ENCODE results near the gene C11orf91.
A peak's percentile ranks its signal among the peaks of the same experiment; 100 is the strongest.

The C11orf91 gene

DNA sequence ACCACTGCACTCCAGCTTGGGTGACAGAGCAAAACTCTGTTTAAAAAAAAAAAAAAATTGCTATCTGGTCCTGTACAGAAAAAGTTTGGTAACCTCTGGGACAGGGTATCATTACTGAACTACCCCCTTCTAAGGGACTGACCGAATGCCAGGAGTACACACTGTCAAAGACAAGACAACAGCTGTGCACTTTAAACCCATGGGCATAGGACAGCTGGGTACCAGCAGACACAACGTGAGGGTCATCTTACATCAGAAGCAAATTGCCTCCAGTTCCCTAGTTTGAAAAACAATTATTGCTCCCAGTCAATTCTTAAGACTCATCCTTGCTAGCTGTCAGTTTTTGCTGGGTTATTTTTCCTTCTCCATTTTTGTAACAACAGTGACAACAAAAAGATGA lies 17.8 kb upstream of the C11orf91 start:
- no peak overlapping the region for H3K27ac ChIP-seq
- no peaks in the 10 kb centered on the region for H3K27me3 ChIP-seq (replicated peaks)
- TF ChIP-seq, protein P1, sequence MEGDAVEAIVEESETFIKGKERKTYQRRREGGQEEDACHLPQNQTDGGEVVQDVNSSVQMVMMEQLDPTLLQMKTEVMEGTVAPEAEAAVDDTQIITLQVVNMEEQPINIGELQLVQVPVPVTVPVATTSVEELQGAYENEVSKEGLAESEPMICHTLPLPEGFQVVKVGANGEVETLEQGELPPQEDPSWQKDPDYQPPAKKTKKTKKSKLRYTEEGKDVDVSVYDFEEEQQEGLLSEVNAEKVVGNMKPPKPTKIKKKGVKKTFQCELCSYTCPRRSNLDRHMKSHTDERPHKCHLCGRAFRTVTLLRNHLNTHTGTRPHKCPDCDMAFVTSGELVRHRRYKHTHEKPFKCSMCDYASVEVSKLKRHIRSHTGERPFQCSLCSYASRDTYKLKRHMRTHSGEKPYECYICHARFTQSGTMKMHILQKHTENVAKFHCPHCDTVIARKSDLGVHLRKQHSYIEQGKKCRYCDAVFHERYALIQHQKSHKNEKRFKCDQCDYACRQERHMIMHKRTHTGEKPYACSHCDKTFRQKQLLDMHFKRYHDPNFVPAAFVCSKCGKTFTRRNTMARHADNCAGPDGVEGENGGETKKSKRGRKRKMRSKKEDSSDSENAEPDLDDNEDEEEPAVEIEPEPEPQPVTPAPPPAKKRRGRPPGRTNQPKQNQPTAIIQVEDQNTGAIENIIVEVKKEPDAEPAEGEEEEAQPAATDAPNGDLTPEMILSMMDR (IDR thresholded peaks at IDR 0.05; ENCODE audit: low read depth, low read length, missing control alignments): no peak
- DNase-seq: no peak
- no peak overlapping the region for H3K4me3 ChIP-seq (ENCODE audit: low read depth, low read length)
- in situ Hi-C loops (cut with HindIII; ENCODE audit: low pct_ligation_motif_present, low sequenced_read_pairs): no loop called here
- H3K36me3 ChIP-seq (replicated peaks): peaks cover 83% of the 10 kb centered on the region

GRCh38 chr11:33716243-33716642 lies 15.6 kb upstream of the C11orf91 start:
- Histone ChIP-seq H3K27me3 (replicated peaks) (no peaks in the 10 kb centered on the region), H3K27ac (no peak overlapping the region), H3K4me3 (ENCODE audit: low read depth, low read length) (no peak overlapping the region), H3K36me3 (replicated peaks) (peaks cover 89% of the 10 kb centered on the region)
- TF ChIP-seq, protein P1 (IDR thresholded peaks at IDR 0.05; ENCODE audit: low read depth, low read length, missing control alignments): peak; percentile 44
- no peak for DNase-seq
- in situ Hi-C loops (cut with HindIII; ENCODE audit: low pct_ligation_motif_present, low sequenced_read_pairs): no loop called here

- DNase-seq: no peak
- TF ChIP-seq, protein P1 (IDR thresholded peaks at IDR 0.05; ENCODE audit: low read depth, low read length, missing control alignments): no peak
- no peaks in the 10 kb centered on the region for H3K27me3 ChIP-seq (replicated peaks)
- no peak overlapping the region for H3K27ac ChIP-seq
- H3K36me3 ChIP-seq (replicated peaks): peaks cover 84% of the 10 kb centered on the region
- no peak overlapping the region for H3K4me3 ChIP-seq (ENCODE audit: low read depth, low read length)
- in situ Hi-C loops (cut with HindIII; ENCODE audit: low pct_ligation_motif_present, low sequenced_read_pairs): no loop called here
These were observed 13.3 kb upstream of the C11orf91 start for GRCh38 chr11:33713856-33714398.

DNA sequence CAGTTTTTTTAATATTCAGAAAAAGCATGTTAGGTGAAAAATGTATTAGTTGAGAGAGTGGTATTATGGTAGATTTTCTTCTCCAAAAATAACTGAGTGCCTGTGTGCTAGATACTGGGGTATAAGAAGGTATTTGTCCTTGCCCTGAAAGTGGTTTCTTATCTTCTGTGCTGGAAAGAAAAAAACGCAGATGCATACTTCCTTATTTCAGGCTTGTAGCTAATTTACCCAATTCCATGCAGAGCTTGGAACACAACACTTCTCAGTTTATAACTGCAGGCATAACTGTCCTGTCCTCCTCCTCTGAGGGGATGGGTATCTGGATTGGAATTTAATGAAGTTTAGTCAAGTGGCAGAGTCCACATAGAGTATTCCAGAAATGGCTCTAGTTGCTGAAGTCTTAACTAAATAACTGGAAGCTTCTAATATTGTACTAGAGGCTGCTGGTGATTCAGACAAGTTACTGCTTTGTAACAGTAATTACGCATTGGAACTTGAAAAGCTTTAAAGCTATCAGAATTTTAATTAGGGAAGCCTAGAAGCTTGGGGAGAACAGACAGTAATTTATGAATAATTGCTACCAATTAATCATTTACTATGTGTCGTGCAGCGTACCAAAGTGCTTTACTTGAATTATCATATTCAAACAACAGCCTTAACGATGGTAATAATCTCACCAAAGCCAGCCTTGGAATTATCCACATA lies 12.7 kb upstream of the C11orf91 start:
- no peak overlapping the region for H3K4me3 ChIP-seq (ENCODE audit: low read depth, low read length)
- TF ChIP-seq, protein P1 (IDR thresholded peaks at IDR 0.05; ENCODE audit: low read depth, low read length, missing control alignments): no peak
- peaks cover 79% of the 10 kb centered on the region for H3K36me3 ChIP-seq (replicated peaks)
- in situ Hi-C loops (cut with HindIII; ENCODE audit: low pct_ligation_motif_present, low sequenced_read_pairs): no loop called here
- no peak for DNase-seq
- H3K27me3 ChIP-seq (replicated peaks): no peaks in the 10 kb centered on the region
- no peak overlapping the region for H3K27ac ChIP-seq

GRCh38 chr11:33712436-33712835 lies 11.8 kb upstream of the C11orf91 start:
- Histone ChIP-seq H3K36me3 (replicated peaks) (peaks cover 77% of the 10 kb centered on the region), H3K4me3 (ENCODE audit: low read depth, low read length) (no peak overlapping the region), H3K27ac (no peak overlapping the region), H3K27me3 (replicated peaks) (no peaks in the 10 kb centered on the region)
- in situ Hi-C loops (cut with HindIII; ENCODE audit: low pct_ligation_motif_present, low sequenced_read_pairs): no loop called here
- TF ChIP-seq, protein P1 (IDR thresholded peaks at IDR 0.05; ENCODE audit: low read depth, low read length, missing control alignments): no peak
- DNase-seq: no peak

Measured in brain microvascular endothelial cell (primary cell).